ENCODE measurements around the gene MAST1. TPM values are rescaled to one million over a fixed set of nuclear protein-coding genes. Genes with fewer than 3 reads are reported as not detected.
"Not testable (repeated sequence)": the region's sequence is repeated elsewhere in the genome, so short reads cannot be mapped to it uniquely, and the experiment has no call there.

The MAST1 gene
- total RNA-seq, 1 donor from 2014 or later, result 35.1 TPM

DNA sequence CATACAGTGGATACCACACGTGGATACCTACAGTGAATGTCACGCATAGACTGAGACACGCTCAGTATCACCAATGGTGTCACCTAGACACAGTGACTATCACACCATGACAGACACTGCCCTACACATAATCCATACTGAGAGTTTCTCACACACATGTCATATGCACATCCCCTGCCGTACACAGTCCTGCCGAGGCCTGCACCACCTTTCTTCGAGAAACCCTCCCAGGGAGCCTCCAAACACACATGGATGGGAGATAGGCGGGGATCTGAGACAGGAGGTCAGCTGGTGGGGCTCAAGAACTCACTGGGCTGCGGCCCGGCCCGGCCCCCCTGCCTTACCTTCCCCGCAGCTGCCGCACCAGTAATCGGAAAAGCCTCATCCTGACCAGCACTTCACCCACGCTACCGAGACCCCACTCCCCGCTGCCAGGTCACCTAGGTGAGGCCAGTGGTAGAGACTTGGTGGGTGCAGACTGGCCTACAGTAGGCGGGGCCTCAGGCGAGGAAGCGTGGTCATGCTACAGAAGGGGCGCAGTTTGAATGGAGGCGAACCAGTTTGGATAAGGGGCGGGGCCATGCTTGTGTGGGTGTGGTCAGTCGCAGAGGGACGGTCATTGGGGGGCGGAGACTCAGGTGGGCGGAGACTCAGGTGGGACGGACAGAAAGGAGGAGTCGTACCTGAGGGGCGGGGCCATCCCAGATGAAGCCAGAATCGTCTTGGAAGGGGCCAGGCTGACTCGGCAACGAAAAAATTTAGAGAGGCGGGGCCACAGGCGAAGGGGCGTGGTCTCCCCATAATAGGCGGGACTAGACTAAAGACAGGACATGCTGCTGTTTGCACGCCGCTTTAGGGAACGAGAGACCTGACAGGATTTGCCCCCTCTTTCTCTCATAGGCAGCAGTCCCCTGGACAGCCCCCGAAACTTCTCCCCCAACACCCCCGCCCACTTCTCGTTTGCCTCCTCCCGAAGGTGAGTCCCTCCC is 2.1 kb downstream of the MAST1 start:
- DNase-seq, result peak; percentile 67

DNA sequence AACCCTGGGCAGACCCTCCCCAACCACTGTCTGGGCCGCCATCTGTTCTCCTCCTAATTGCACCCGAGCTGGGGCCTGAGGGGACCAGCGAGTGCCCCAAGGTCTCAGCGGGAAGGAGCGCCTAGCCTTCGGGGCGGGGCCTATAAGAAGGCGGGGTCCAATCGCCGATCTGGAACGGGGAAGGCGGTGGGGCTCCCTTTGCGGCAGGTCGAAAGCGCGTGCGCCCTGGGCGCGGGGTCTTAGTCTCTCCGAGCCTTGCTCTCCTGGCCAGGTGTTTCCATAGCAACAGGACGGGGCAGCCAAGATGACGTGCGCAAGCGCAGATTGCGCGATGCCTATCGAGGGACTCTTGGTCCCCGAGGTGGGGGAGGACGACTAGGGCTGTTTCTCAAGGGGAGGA is 2.8 kb downstream of the MAST1 start:
- peak; percentile 42 for DNase-seq

DNA sequence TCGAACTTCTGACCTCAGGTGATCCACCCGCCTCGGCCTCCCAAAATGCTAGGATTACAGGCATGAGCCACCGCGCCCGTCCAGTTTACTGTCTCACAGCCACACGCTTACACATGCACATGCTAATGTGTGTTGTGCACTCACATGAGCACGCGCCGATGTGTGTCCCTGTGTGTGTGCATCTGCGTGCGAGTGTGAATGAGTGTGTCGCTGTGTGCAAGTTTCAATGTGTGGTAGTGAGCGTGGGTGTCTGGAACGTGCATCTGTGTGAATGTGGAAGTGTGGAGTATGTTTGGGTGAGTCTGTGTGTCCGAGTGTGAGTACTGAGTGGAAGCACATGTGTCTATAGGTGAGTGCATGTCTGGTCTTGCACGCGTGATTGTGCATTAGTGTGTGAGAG is 4.2 kb downstream of the MAST1 start:
- DNase-seq, result no peak

GRCh38 chr19:12843328-12843727 is 5.0 kb downstream of the MAST1 start:
- DNase-seq, result no peak

DNA sequence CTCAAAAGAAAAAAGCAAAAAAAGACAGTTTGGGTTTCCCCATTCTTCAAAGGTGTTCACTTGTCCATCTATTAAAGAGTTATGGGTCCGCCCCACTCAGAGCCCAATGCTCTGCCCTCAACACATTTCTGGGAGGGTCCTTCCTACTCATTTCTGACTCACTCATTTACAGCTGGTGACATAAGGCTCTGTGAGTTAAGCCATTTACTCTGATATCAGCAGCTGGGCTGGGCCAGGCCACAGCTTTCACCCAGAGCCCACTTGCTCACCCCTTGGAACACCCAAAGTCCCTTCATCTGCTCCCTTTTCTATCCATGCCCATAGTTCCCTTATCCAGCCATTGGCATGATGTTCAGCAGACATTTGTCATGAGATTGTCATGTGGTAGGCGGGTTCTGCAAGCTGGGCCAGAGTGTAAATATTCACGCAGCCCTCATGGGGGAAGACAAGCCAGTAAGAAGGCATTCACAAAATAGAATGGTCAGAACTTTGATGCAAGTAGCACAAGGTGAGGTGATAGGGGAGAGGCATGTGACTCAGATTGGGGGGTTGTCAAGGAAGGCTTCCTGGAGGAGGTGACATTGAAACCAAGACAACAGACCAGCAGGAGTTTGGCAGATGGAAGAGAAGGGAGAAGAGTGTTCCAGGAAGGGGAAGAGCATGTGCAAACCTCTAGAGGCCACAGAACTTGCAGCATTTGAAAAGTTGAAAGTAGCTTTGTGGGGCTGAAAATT is 5.9 kb downstream of the MAST1 start:
- DNase-seq, result no peak

DNA sequence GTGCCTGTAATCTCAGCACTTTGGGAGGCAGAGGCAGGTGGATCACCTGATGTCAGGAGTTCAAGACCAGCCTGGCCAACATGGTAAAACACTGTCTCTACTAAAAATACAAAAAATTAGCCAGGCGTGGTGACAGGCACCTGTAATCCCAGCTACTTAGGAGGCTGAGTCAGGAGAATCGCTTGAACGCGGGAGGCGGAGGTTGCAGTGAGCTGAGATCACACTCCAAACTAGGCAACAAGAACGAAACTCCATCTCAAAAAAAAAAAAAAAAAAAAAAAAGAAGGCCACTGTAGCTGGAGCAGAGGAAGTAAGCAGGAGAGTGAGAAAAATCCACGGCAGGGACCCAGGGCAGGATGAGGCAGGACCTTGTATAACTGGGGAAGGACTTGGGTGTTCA is 8.3 kb downstream of the MAST1 start:
- not testable (repeated sequence) for DNase-seq

- peak; percentile 65 for DNase-seq
Observed at GRCh38 chr19:12847159-12848139, 9.1 kb downstream of the MAST1 start.

- DNase-seq, result no peak
Observed at GRCh38 chr19:12856653-12857052, 18.3 kb downstream of the MAST1 start.

- DNase-seq, result no peak
Observed at GRCh38 chr19:12858041-12858928, 20.0 kb downstream of the MAST1 start.

DNA sequence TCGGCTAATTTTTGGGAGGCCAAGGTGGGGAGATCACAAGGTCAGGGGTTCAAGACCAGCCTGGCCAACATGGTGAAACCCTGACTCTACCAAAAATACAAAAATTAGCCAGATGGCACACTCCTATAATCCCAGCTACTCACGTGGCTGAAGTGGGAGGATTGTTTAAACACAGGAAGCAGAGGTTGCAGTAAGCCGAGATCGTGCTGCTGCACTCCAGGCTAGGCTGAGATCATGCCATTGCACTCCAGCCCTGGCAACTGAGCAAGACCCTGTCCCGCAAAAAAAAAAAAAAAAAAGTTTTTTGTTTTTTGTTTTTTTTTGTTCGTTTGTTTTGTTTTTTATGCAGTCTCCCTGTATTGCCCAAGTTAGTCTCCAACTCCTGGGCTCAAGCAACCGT is 21.2 kb downstream of the MAST1 start:
- DNase-seq, result no peak

- DNase-seq, result no peak
Observed at GRCh38 chr19:12864143-12864542, 25.8 kb downstream of the MAST1 start.

- DNase-seq, result no peak
Observed at GRCh38 chr19:12864721-12865715, 26.7 kb downstream of the MAST1 start.

DNA sequence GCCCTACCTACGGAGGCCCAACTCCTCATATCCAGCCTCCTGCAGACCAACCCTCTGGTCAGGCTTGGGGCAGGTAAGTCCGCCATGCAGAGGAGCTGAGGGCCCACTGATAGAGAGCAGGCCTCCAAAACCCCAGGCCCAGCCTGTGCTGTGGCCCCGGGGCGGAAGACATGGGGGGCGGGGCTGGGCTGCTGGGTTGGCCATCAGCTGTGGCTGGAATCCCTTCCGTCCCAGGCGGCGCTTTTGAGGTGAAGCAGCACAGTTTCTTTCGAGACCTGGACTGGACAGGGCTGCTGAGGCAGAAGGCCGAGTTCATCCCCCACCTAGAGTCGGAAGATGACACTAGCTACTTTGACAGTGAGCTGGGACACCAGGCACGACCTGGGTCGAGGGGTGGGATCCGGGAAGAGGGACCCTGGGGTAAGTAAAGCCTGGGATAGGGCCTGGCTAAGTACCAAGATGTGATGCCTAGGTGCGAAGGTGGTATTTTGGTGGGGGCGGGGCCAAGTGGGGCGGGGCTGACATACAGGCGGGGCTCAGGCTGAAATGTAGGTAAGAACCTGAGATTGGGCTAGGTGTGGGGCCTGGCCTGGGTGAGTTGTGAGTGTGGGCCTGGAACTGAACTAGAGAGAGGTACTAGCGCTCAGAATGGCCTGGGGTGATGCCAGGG is 27.6 kb downstream of the MAST1 start:
- DNase-seq, result no peak

- no peak for DNase-seq
Observed at GRCh38 chr19:12866416-12867119, 28.3 kb downstream of the MAST1 start.

GRCh38 chr19:12867120-12868099 is 29.1 kb downstream of the MAST1 start:
- no peak for DNase-seq

GRCh38 chr19:12868540-12869112 is 30.3 kb downstream of the MAST1 start:
- no peak for DNase-seq

- DNase-seq, result no peak
Observed at GRCh38 chr19:12871681-12872080, 33.4 kb downstream of the MAST1 start.

All from occipital lobe (tissue), 2 donors.